IMR-90 (cell line): Measurements from ENCODE around the gene CHST8. TPM values are rescaled to one million over a fixed set of nuclear protein-coding genes. Genes with fewer than 3 reads are reported as not detected.

Experiments
- ATAC-seq: fragments of 200-7000 bp; cut with Tn5 transposase; 2 replicates; pipeline ENCODE4 v1.9.1; 2020; ENCODE audit warnings: low read depth, mild to moderate bottlenecking, moderate library complexity
- BruUV-seq: library from RNA; stranded (reverse); fragments of 400-500 nt; replicated peaks from 2 replicates; lab custom pipeline; 2021; lab: Mats Ljungman, UMichigan
- CTCF ChIA-PET: fragments of 300-600 bp; formaldehyde crosslinking; extraction: SDS; loops from one replicate; lab custom pipeline; 2021; ENCODE audit warnings: antibody characterized with exemption; lab: Yijun Ruan, JAX
- POLR2A ChIA-PET: fragments of 300-600 bp; sonication (Branson Sonifier 250); formaldehyde crosslinking; loops from one replicate; lab custom pipeline; 2022; ENCODE audit warnings: antibody characterized with exemption; ENCODE audit not compliant: unreplicated experiment; lab: Charles Lee
- DNase-seq: peaks from one replicate; pipeline ENCODE4 v3.0.0; 2013
- H2AFZ ChIP-seq: replicated peaks from 2 replicates; pipeline ENCODE3; 2013; ENCODE audit warnings: low read length, mild to moderate bottlenecking; ENCODE audit not compliant: poor library complexity
- H2AK5ac ChIP-seq: 2 replicates; pipeline ENCODE4 v1.6.1; 2013; ENCODE audit warnings: low read depth, low read length, inconsistent platforms
- H2AK9ac ChIP-seq: replicated peaks from 2 replicates; pipeline ENCODE3; 2013; ENCODE audit warnings: mild to moderate bottlenecking, low read depth, low read length, moderate library complexity; ENCODE audit not compliant: poor library complexity
- H2BK120ac ChIP-seq: 2 replicates; pipeline ENCODE4 v1.6.1; 2013; ENCODE audit warnings: low read depth, low read length, inconsistent platforms
- H2BK15ac ChIP-seq: 3 replicates; pipeline ENCODE4 v1.6.1; 2013; ENCODE audit warnings: low read depth, low read length, inconsistent platforms
- H2BK20ac ChIP-seq: 2 replicates; pipeline ENCODE4 v1.6.1; 2013; ENCODE audit warnings: low read depth, mild to moderate bottlenecking, inconsistent platforms, low read length, moderate library complexity
- H2BK5ac ChIP-seq: 2 replicates; pipeline ENCODE4 v1.6.1; 2013; ENCODE audit warnings: mild to moderate bottlenecking, low read depth, low read length, inconsistent platforms; ENCODE audit not compliant: poor library complexity, severe bottlenecking
- H3K14ac ChIP-seq: replicated peaks from 2 replicates; pipeline ENCODE4 v1.6.1; 2013; ENCODE audit warnings: low read depth, low read length, inconsistent platforms
- H3K18ac ChIP-seq: 2 replicates; pipeline ENCODE4 v1.6.1; 2013; ENCODE audit warnings: low read depth, low read length, control low read depth
- H3K23ac ChIP-seq: 2 replicates; pipeline ENCODE4 v1.6.1; 2013; ENCODE audit warnings: low read depth, low read length, inconsistent platforms
- H3K27ac ChIP-seq: 2 replicates; pipeline ENCODE4 v1.5.1; 2013; ENCODE audit warnings: mild to moderate bottlenecking, control low read depth, low read length; ENCODE audit not compliant: insufficient read depth
- H3K27me3 ChIP-seq: 2 replicates; pipeline ENCODE4 v1.6.1; 2013; ENCODE audit warnings: low read length; ENCODE audit not compliant: control insufficient read depth, insufficient read depth
- H3K36me3 ChIP-seq: 2 replicates; pipeline ENCODE4 v1.6.1; 2013; ENCODE audit warnings: low read length, mixed read lengths; ENCODE audit not compliant: control insufficient read depth, insufficient read depth
- H3K4ac ChIP-seq: 2 replicates; pipeline ENCODE4 v1.6.1; 2013; ENCODE audit warnings: low read depth, low read length, inconsistent platforms
- H3K4me1 ChIP-seq: 2 replicates; pipeline ENCODE4 v1.6.1; 2013; ENCODE audit warnings: low read length, mixed read lengths; ENCODE audit not compliant: control insufficient read depth, insufficient read depth
- H3K4me2 ChIP-seq: 2 replicates; pipeline ENCODE4 v1.6.1; 2013; ENCODE audit warnings: low read depth, mild to moderate bottlenecking, control low read depth, low read length, moderate library complexity
- H3K4me3 ChIP-seq: 2 replicates; pipeline ENCODE4 v1.5.1; 2013; ENCODE audit warnings: low read depth, mild to moderate bottlenecking, control low read depth, low read length, moderate library complexity; ENCODE audit not compliant: insufficient read depth
- H3K56ac ChIP-seq: 2 replicates; pipeline ENCODE4 v1.6.1; 2013; ENCODE audit warnings: low read length, inconsistent platforms; ENCODE audit not compliant: insufficient read depth; ENCODE audit errors: extremely low read depth
- H3K79me1 ChIP-seq, 2 experiments: 2 replicates each; pipeline ENCODE4 v1.6.1; 2013; ENCODE audit warnings: low read length in 2 of 2, inconsistent platforms in 1 of 2, low read depth in 1 of 2
- H3K9ac ChIP-seq: 2 replicates; pipeline ENCODE4 v1.6.1; 2013; ENCODE audit warnings: low read depth, low read length, control low read depth
- H3K9me1 ChIP-seq: 2 replicates; pipeline ENCODE4 v1.6.1; 2013; ENCODE audit warnings: low read length, inconsistent platforms; ENCODE audit not compliant: insufficient read depth
- H3K9me3 ChIP-seq: 2 replicates; pipeline ENCODE4 v1.6.1; 2013; ENCODE audit warnings: low read length; ENCODE audit not compliant: control insufficient read depth, insufficient read depth
- H4K20me1 ChIP-seq: 2 replicates; pipeline ENCODE4 v1.6.1; 2013; ENCODE audit warnings: low read length, inconsistent platforms; ENCODE audit not compliant: insufficient read depth
- H4K5ac ChIP-seq: 2 replicates; pipeline ENCODE4 v1.6.1; 2013; ENCODE audit warnings: mild to moderate bottlenecking, low read depth, low read length, control low read depth
- H4K8ac ChIP-seq, 2 experiments: 2 replicates each; pipeline ENCODE4 v1.6.1; 2013; ENCODE audit warnings: low read depth in 2 of 2, low read length in 2 of 2, control low read depth in 1 of 2, inconsistent platforms in 1 of 2
- H4K91ac ChIP-seq: 2 replicates; pipeline ENCODE4 v1.6.1; 2013; ENCODE audit warnings: low read depth, low read length, inconsistent platforms; ENCODE audit not compliant: insufficient read depth
- BHLHE40 ChIP-seq: fragments of 150-350 bp; IDR thresholded peaks from 2 replicates; pipeline ENCODE4 v1.6.1; 2016; ENCODE audit warnings: mild to moderate bottlenecking, low read depth, low read length
- CHD1 ChIP-seq: IDR thresholded peaks from 2 replicates; pipeline ENCODE4 v1.6.1; 2012; ENCODE audit warnings: low read depth, low read length, improper control_type of control experiment
- NFE2L2 ChIP-seq: fragments of 150-350 bp; IDR thresholded peaks from 2 replicates; pipeline ENCODE4 v1.6.1; 2016; ENCODE audit warnings: low read depth, mild to moderate bottlenecking, low read length
- POLR2A ChIP-seq: IDR thresholded peaks from 2 replicates; pipeline ENCODE4 v1.6.1; 2012; ENCODE audit warnings: mild to moderate bottlenecking, low read depth, low read length
- RAD21 ChIP-seq: IDR thresholded peaks from 2 replicates; pipeline ENCODE4 v1.6.1; 2012; ENCODE audit warnings: low read length, improper control_type of control experiment
- RFX5 ChIP-seq: IDR thresholded peaks from 2 replicates; pipeline ENCODE4 v1.8.0; 2012; ENCODE audit warnings: low read depth, mild to moderate bottlenecking, low read length, moderate library complexity
- WGBS, 2 experiments: methylation state at CpG; one replicate each; pipeline versions ENCODE4 v1.1.5 to v1.1.7; 2013; ENCODE audit warnings: missing lambda C conversion rate in 2 of 2; ENCODE audit not compliant: insufficient read length in 1 of 2; ENCODE audit errors: extremely low coverage in 2 of 2; 5-methylcytosine and 5-hydroxymethylcytosine counted together
- dilution Hi-C: fragments of 300-500 bp; cut with HindIII; formaldehyde crosslinking; loops from one replicate; pipeline ENCODE4 v1.14.3; 2018; ENCODE audit warnings: low sequenced_read_pairs; ENCODE audit not compliant: unreplicated experiment
- in situ Hi-C: fragments of 300-500 bp; cut with MboI; formaldehyde crosslinking; loops from 3 replicates; pipeline ENCODE4 v1.14.3; 2019; ENCODE audit warnings: low sequenced_read_pairs, inconsistent platforms, mixed read lengths
- intact Hi-C: fragments of 100-400 bp; cut with micrococcal nuclease; formaldehyde crosslinking; loops from 2 replicates; pipeline ENCODE4 v1.10.0; 2022
- polyA plus RNA-seq, 3 experiments: library from polyadenylated mRNA; depleted of rRNA; stranded (reverse); fragments of >200 nt; gene quantifications; 2 replicates each; pipeline ENCODE4 v1.2.3, GENCODE V29; 2012; ENCODE audit warnings: low replicate concordance in 1 of 3
- total RNA-seq: library from RNA; depleted of rRNA; stranded (reverse); fragments of >200 nt; gene quantifications from 2 replicates; pipeline ENCODE4 v1.2.3, GENCODE V29; 2012
- TF ChIP-seq, protein P1 (sequence below): fragments of 150-350 bp; IDR thresholded peaks from 2 replicates; pipeline ENCODE4 v1.6.1; 2016; ENCODE audit warnings: low read depth, mild to moderate bottlenecking, low read length, moderate library complexity, borderline replicate concordance
- TF ChIP-seq, protein P2 (sequence below): conservative IDR thresholded peaks from 2 replicates; pipeline ENCODE4 v1.5.1; 2012; ENCODE audit warnings: mild to moderate bottlenecking, low read depth, low read length, improper control_type of control experiment

The CHST8 gene
- total and polyA plus RNA-seq, 2 of the 4 experiments (the other 2 are of a cell fraction) = not detected

DNA sequence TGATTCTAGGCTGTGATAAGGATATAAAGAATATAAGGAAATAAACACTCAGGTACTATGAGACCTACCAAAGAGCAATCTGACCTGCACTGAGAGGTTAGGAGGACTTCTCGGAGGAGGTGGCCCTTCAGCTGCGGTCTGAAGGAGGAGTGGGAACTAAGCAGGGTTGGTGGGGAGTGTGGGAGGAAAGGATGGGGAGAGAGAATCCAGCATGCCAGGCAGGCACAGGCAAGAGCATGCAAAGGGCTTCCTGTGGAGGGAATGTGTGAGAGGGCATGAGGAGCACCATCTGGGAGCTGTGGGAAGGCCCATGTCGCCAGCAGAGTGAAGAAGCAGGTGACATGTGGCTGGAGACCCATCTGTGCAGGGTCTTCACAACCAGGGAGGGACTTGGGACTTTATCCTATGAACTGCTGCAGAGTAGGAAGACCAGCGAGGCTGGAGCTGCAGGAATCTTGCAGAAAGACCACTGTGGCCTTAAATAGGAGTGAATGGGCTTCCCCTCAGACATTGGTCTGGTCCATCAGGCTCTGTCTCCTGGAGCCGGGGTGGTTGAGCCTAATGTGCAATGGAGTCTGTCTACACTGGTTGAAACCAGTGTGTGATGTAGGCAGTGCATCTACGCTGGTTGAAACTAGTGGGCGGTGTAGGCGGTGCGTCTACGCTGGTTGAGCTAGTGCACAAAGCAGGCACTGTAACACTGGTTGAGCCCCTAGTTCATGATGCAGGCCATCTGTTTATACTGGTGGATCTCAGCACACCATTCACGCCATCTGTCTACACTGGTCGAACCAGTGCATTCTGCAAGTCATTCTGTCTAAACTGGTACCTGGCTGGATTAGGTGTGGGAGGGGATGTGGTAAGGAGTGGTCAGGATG is 6.4 kb downstream of the CHST8 start:
- no peaks in the 10 kb centered on the region for H3K36me3 ChIP-seq
- no peak overlapping the region for H2BK5ac ChIP-seq
- no peaks in the 10 kb centered on the region for H3K9me1 ChIP-seq
- intact Hi-C loops (no loop called here), dilution Hi-C loops (no loop called here), in situ Hi-C loops (no loop called here)
- H3K23ac ChIP-seq = no peak overlapping the region
- H2BK20ac ChIP-seq = no peak overlapping the region
- ChIA-PET POLR2A (no interaction called here), CTCF (no interaction called here)
- no peaks in the 10 kb centered on the region for H3K9me3 ChIP-seq
- no peak overlapping the region for H2BK15ac ChIP-seq
- DNase-seq = no peak
- H3K9ac ChIP-seq = no peak overlapping the region
- no peak overlapping the region for H3K27ac ChIP-seq
- no peak overlapping the region for H2AK9ac ChIP-seq
- 82% methylated on average over 3 of the region's 12 CpGs; no CpG with 5 or more reads in 1 of the 2 experiments for WGBS, 2 experiments
- no TSS peak for BruUV-seq
- no peak overlapping the region for H4K91ac ChIP-seq
- H4K5ac ChIP-seq = no peak overlapping the region
- no peaks in the 10 kb centered on the region for H3K4me1 ChIP-seq
- H3K79me1 ChIP-seq = no peaks in the 10 kb centered on the region
- H3K18ac ChIP-seq = no peak overlapping the region
- no peak for ATAC-seq
- H3K14ac ChIP-seq = no peak overlapping the region
- no peak overlapping the region for H3K56ac ChIP-seq
- no peak overlapping the region for H3K4me2 ChIP-seq
- H2AK5ac ChIP-seq = no peak overlapping the region
- H3K4me3 ChIP-seq = no peak overlapping the region
- no peaks in the 10 kb centered on the region for H4K20me1 ChIP-seq
- no peak overlapping the region for H3K4ac ChIP-seq
- TF ChIP-seq, protein P1, sequence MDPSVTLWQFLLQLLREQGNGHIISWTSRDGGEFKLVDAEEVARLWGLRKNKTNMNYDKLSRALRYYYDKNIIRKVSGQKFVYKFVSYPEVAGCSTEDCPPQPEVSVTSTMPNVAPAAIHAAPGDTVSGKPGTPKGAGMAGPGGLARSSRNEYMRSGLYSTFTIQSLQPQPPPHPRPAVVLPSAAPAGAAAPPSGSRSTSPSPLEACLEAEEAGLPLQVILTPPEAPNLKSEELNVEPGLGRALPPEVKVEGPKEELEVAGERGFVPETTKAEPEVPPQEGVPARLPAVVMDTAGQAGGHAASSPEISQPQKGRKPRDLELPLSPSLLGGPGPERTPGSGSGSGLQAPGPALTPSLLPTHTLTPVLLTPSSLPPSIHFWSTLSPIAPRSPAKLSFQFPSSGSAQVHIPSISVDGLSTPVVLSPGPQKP = no peak
- TF ChIP-seq, protein P2, sequence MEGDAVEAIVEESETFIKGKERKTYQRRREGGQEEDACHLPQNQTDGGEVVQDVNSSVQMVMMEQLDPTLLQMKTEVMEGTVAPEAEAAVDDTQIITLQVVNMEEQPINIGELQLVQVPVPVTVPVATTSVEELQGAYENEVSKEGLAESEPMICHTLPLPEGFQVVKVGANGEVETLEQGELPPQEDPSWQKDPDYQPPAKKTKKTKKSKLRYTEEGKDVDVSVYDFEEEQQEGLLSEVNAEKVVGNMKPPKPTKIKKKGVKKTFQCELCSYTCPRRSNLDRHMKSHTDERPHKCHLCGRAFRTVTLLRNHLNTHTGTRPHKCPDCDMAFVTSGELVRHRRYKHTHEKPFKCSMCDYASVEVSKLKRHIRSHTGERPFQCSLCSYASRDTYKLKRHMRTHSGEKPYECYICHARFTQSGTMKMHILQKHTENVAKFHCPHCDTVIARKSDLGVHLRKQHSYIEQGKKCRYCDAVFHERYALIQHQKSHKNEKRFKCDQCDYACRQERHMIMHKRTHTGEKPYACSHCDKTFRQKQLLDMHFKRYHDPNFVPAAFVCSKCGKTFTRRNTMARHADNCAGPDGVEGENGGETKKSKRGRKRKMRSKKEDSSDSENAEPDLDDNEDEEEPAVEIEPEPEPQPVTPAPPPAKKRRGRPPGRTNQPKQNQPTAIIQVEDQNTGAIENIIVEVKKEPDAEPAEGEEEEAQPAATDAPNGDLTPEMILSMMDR = no peak
- TF ChIP-seq RAD21 = no peak
- TF ChIP-seq CHD1 = no peak
- no peak for TF ChIP-seq POLR2A
- no peak for TF ChIP-seq RFX5
- TF ChIP-seq BHLHE40 = no peak
- no peak for TF ChIP-seq NFE2L2
- no peak overlapping the region for H4K8ac ChIP-seq
- peak overlapping the region; percentile 23 for H2AFZ ChIP-seq
- H3K27me3 ChIP-seq = peaks cover 8% of the 10 kb centered on the region; the same call in 1 of the 2 replicates
- no peak overlapping the region for H2BK120ac ChIP-seq
